ENCODE results near the gene ITPR2. TPM values are rescaled to one million over a fixed set of nuclear protein-coding genes. Genes with fewer than 3 reads are reported as not detected.

Gene ITPR2
- total and polyA plus RNA-seq, 2 of the 8 experiments (the other 6 are each of a cell fraction or from before 2014, with no cell fraction given), result 4.1 to 48.3 TPM

- TF ChIP-seq CHD7 (IDR thresholded peaks at IDR 0.05; ENCODE audit: insufficient replicate concordance, low read length) (no peak), RNF2 (IDR thresholded peaks at IDR 0.05; ENCODE audit: borderline replicate concordance, low read depth, low read length, missing control alignments, poor library complexity, severe bottlenecking) (no peak), CBX8 (IDR thresholded peaks at IDR 0.05; ENCODE audit: borderline replicate concordance, low read depth, low read length) (no peak), RAD21 (IDR thresholded peaks at IDR 0.05 in 1 of 2, conservative IDR thresholded peaks at IDR 0.05 in 1 of 2; ENCODE audit: low read depth in 2 of 2, low read length in 2 of 2) (no peak), TAF1 (IDR thresholded peaks at IDR 0.05; ENCODE audit: low read depth, low read length) (no peak), MAFK (IDR thresholded peaks at IDR 0.05; ENCODE audit: low read depth, low read length) (no peak), ZNF274 (IDR thresholded peaks at IDR 0.05; ENCODE audit: borderline replicate concordance, extremely low read depth, low read length) (no peak), KDM1A (IDR thresholded peaks at IDR 0.05; ENCODE audit: borderline replicate concordance, low read length) (no peak)
Observed at GRCh38 chr12:26384536-26384935, 448.5 kb downstream of the ITPR2 start (continued).
